H9 (cell line): ENCODE results near the gene PLIN4. TPM values are rescaled to one million over a fixed set of nuclear protein-coding genes. Genes with fewer than 3 reads are reported as not detected.

Source experiments
- DNase-seq: peaks from one replicate; pipeline ENCODE4 v3.0.0-alpha.2; 2017
- H2AFZ ChIP-seq: one replicate; pipeline ENCODE4 v1.6.1; 2013; ENCODE audit warnings: mild to moderate bottlenecking, low read length, control low read depth, moderate library complexity
- H2AK5ac ChIP-seq: 2 replicates; pipeline ENCODE4 v1.6.1; 2013; ENCODE audit warnings: low read length, control low read depth, mixed read lengths; ENCODE audit not compliant: insufficient read length
- H2BK120ac ChIP-seq: one replicate; pipeline ENCODE4 v1.6.1; 2013; ENCODE audit warnings: low read depth, mild to moderate bottlenecking, low read length, control low read depth, inconsistent platforms; ENCODE audit not compliant: poor library complexity, severe bottlenecking
- H2BK12ac ChIP-seq: 2 replicates; pipeline ENCODE4 v1.6.1; 2013; ENCODE audit warnings: low read length, control low read depth, mixed read lengths, low read depth; ENCODE audit not compliant: insufficient read length
- H2BK15ac ChIP-seq: 2 replicates; pipeline ENCODE4 v1.6.1; 2013; ENCODE audit warnings: low read depth, low read length, control low read depth
- H2BK20ac ChIP-seq: one replicate; pipeline ENCODE4 v1.6.1; 2013; ENCODE audit warnings: low read depth, mild to moderate bottlenecking, low read length, control low read depth, inconsistent platforms; ENCODE audit not compliant: poor library complexity, severe bottlenecking
- H2BK5ac ChIP-seq: 2 replicates; pipeline ENCODE4 v1.6.1; 2013; ENCODE audit warnings: low read length, control low read depth, mixed read lengths; ENCODE audit not compliant: insufficient read length
- H3K14ac ChIP-seq: 2 replicates; pipeline ENCODE4 v1.6.1; 2013; ENCODE audit warnings: low read length, control low read depth; ENCODE audit not compliant: insufficient read depth
- H3K18ac ChIP-seq: 2 replicates; pipeline ENCODE4 v1.6.1; 2013; ENCODE audit warnings: low read depth, mild to moderate bottlenecking, mixed read lengths, low read length, control low read depth; ENCODE audit not compliant: insufficient read length
- H3K23ac ChIP-seq: 2 replicates; pipeline ENCODE4 v1.6.1; 2013; ENCODE audit warnings: low read length, control low read depth, mixed read lengths, low read depth; ENCODE audit not compliant: insufficient read length
- H3K23me2 ChIP-seq: 2 replicates; pipeline ENCODE4 v1.6.1; 2013; ENCODE audit warnings: low read depth, mild to moderate bottlenecking, mixed read lengths, low read length, control low read depth; ENCODE audit not compliant: insufficient read length, poor library complexity, severe bottlenecking
- H3K27ac ChIP-seq: 2 replicates; pipeline ENCODE4 v1.5.1; 2013; ENCODE audit warnings: low read length, control low read depth, mixed read lengths, low read depth; ENCODE audit not compliant: insufficient read length
- H3K27me3 ChIP-seq: 2 replicates; pipeline ENCODE4 v1.6.1; 2013; ENCODE audit warnings: low read length, control low read depth, inconsistent platforms; ENCODE audit not compliant: insufficient read depth
- H3K4ac ChIP-seq: 2 replicates; pipeline ENCODE4 v1.6.1; 2013; ENCODE audit warnings: low read depth, mild to moderate bottlenecking, control low read depth, inconsistent platforms, low read length, moderate library complexity
- H3K4me1 ChIP-seq: 2 replicates; pipeline ENCODE4 v1.6.1; 2013; ENCODE audit warnings: low read length, control low read depth, inconsistent platforms; ENCODE audit not compliant: insufficient read depth
- H3K4me2 ChIP-seq: 2 replicates; pipeline ENCODE4 v1.6.1; 2013; ENCODE audit warnings: low read length, control low read depth, mixed read lengths; ENCODE audit not compliant: insufficient read length, insufficient read depth
- H3K56ac ChIP-seq: 2 replicates; pipeline ENCODE4 v1.6.1; 2013; ENCODE audit warnings: low read depth, mild to moderate bottlenecking, mixed read lengths, low read length, control low read depth; ENCODE audit not compliant: insufficient read length
- H3K79me1 ChIP-seq: 2 replicates; pipeline ENCODE4 v1.6.1; 2013; ENCODE audit warnings: low read depth, mild to moderate bottlenecking, moderate library complexity, low read length, control low read depth, inconsistent platforms; ENCODE audit not compliant: insufficient read depth, poor library complexity, severe bottlenecking
- H3K79me2 ChIP-seq: 2 replicates; pipeline ENCODE4 v1.6.1; 2013; ENCODE audit warnings: low read length, control low read depth, inconsistent platforms; ENCODE audit not compliant: insufficient read depth
- H3K9ac ChIP-seq: 2 replicates; pipeline ENCODE4 v1.6.1; 2013; ENCODE audit warnings: low read length, control low read depth, mixed read lengths; ENCODE audit not compliant: insufficient read length; ENCODE audit errors: extremely low read depth
- H3K9me3 ChIP-seq: one replicate; pipeline ENCODE4 v1.6.1; 2013; ENCODE audit warnings: low read depth, low read length, inconsistent platforms; ENCODE audit not compliant: control insufficient read depth
- H3T11ph ChIP-seq: one replicate; pipeline ENCODE4 v1.6.1; 2013; ENCODE audit warnings: mild to moderate bottlenecking, low read length, control low read depth, inconsistent platforms
- H4K20me1 ChIP-seq: one replicate; pipeline ENCODE4 v1.6.1; 2013; ENCODE audit not compliant: control insufficient read depth, insufficient read length, insufficient read depth
- H4K5ac ChIP-seq: 2 replicates; pipeline ENCODE4 v1.6.1; 2013; ENCODE audit warnings: low read depth, mild to moderate bottlenecking, mixed read lengths, low read length, control low read depth; ENCODE audit not compliant: insufficient read length
- H4K8ac ChIP-seq: replicated peaks from 2 replicates; pipeline ENCODE4 v1.6.1; 2013; ENCODE audit warnings: low read length, control low read depth, mixed read lengths, low read depth; ENCODE audit not compliant: insufficient read length
- H4K91ac ChIP-seq: 2 replicates; pipeline ENCODE4 v1.6.1; 2013; ENCODE audit warnings: low read depth, mild to moderate bottlenecking, moderate library complexity, mixed read lengths, low read length, control low read depth; ENCODE audit not compliant: insufficient read length
- H3K27ac Mint-ChIP-seq, 3 experiments: 2 replicates in 2 of 3; 3 replicates in 1 of 3; pipeline ENCODE4 v1.8.0; 2020 to 2021; ENCODE audit warnings: mixed read lengths in 3 of 3, mild to moderate bottlenecking in 1 of 3, moderate library complexity in 1 of 3
- H3K27me3 Mint-ChIP-seq: 2 replicates; pipeline ENCODE4 v1.8.0; 2021; ENCODE audit warnings: low read depth, mild to moderate bottlenecking, moderate library complexity, mixed read lengths
- H3K36me3 Mint-ChIP-seq, 3 experiments: 2 replicates in 2 of 3; 3 replicates in 1 of 3; pipeline ENCODE4 v1.8.0; 2020 to 2021; ENCODE audit warnings: low read depth in 3 of 3, mixed read lengths in 3 of 3; ENCODE audit not compliant: insufficient read depth in 1 of 3
- H3K4me1 Mint-ChIP-seq, 2 experiments: 2 replicates each; pipeline ENCODE4 v1.8.0; 2020; ENCODE audit warnings: mixed read lengths in 2 of 2
- H3K4me3 Mint-ChIP-seq, 2 experiments: 2 replicates in 1 of 2; 3 replicates in 1 of 2; pipeline ENCODE4 v1.8.0; 2020 to 2021; ENCODE audit warnings: mild to moderate bottlenecking in 2 of 2, mixed read lengths in 2 of 2, moderate library complexity in 1 of 2
- H3K9me3 Mint-ChIP-seq, 2 experiments: 2 replicates in 1 of 2; 3 replicates in 1 of 2; pipeline ENCODE4 v1.8.0; 2020; ENCODE audit warnings: mild to moderate bottlenecking in 2 of 2, mixed read lengths in 2 of 2, moderate library complexity in 1 of 2
- WGBS: extraction: QIAGEN DNeasy Blood & Tissue Kit; methylation state at CpG from one replicate; pipeline ENCODE4 v1.1.7; 2013; ENCODE audit warnings: missing lambda C conversion rate, low lambda C conversion rate, mixed read lengths; ENCODE audit not compliant: insufficient read length; ENCODE audit errors: extremely low coverage; 5-methylcytosine and 5-hydroxymethylcytosine counted together
- total RNA-seq: library from RNA; stranded (reverse); gene quantifications from 2 replicates; pipeline ENCODE4 v1.2.1, GENCODE V29; 2021
- TF ChIP-seq, protein P1 (sequence below): fragments of 200-600 bp; sonication (generic); conservative IDR thresholded peaks from 3 replicates; pipeline ENCODE4 v1.8.0; 2021; ENCODE audit warnings: antibody characterized with exemption, mild to moderate bottlenecking

The PLIN4 gene
- total RNA-seq, 1 experiment from 2014 or later, result 1.1 TPM

GRCh38 chr19:4510435-4511255, 7.6 kb downstream of the PLIN4 start:
- DNase-seq, result no peak
- Histone ChIP-seq H2AFZ (no peak overlapping the region), H3K23me2 (peaks cover 2% of the 10 kb centered on the region), H3K4me2 (no peak overlapping the region), H2BK15ac (no peak overlapping the region), H3K9ac (no peak overlapping the region), H3K18ac (no peak overlapping the region), H3K27me3 (peaks cover 2% of the 10 kb centered on the region; the same call in 1 of the 2 replicates), H2BK120ac (no peak overlapping the region), H2BK5ac (no peak overlapping the region), H4K5ac (no peak overlapping the region), H3K56ac (no peak overlapping the region), H4K91ac (no peak overlapping the region), H4K20me1 (no peaks in the 10 kb centered on the region), H3K79me2 (no peaks in the 10 kb centered on the region), H2BK12ac (no peak overlapping the region), H3K9me3 (no peaks in the 10 kb centered on the region), H3K79me1 (no peaks in the 10 kb centered on the region), H3K4me1 (no peaks in the 10 kb centered on the region), H2BK20ac (no peak overlapping the region), H2AK5ac (no peak overlapping the region), H4K8ac (no peak overlapping the region), H3K23ac (no peak overlapping the region), H3K14ac (no peak overlapping the region), H3K27ac (no peak overlapping the region), H3T11ph (no peak overlapping the region), H3K4ac (no peak overlapping the region)
- H3K9me3 Mint-ChIP-seq, result no peaks in the 10 kb centered on the region
- TF ChIP-seq, protein P1, sequence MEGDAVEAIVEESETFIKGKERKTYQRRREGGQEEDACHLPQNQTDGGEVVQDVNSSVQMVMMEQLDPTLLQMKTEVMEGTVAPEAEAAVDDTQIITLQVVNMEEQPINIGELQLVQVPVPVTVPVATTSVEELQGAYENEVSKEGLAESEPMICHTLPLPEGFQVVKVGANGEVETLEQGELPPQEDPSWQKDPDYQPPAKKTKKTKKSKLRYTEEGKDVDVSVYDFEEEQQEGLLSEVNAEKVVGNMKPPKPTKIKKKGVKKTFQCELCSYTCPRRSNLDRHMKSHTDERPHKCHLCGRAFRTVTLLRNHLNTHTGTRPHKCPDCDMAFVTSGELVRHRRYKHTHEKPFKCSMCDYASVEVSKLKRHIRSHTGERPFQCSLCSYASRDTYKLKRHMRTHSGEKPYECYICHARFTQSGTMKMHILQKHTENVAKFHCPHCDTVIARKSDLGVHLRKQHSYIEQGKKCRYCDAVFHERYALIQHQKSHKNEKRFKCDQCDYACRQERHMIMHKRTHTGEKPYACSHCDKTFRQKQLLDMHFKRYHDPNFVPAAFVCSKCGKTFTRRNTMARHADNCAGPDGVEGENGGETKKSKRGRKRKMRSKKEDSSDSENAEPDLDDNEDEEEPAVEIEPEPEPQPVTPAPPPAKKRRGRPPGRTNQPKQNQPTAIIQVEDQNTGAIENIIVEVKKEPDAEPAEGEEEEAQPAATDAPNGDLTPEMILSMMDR, result no peak
- WGBS, result no CpG with 5 or more reads among the region's 37 CpGs
- peaks cover 7 to 17% (median 8%) of the 10 kb centered on the region in 3 experiments; a peak in 6 of 7 replicates for H3K36me3 Mint-ChIP-seq
- no peak overlapping the region for H3K4me3 Mint-ChIP-seq
- H3K4me1 Mint-ChIP-seq, result no peaks in the 10 kb centered on the region
- no peak overlapping the region for H3K27ac Mint-ChIP-seq
- H3K27me3 Mint-ChIP-seq, result peaks cover 84% of the 10 kb centered on the region
